NCI-H2196 treated with DMSO at 0.1 percent for 48 hours (cell line): ENCODE data around the gene DTX1.
A peak's percentile ranks its signal among the peaks of the same experiment; 100 is the strongest.
"Not testable (repeated sequence)": the region's sequence is repeated elsewhere in the genome, so short reads cannot be mapped to it uniquely, and the experiment has no call there.

Experiments used
- DNase-seq: peaks from one replicate; lab custom pipeline; 2025; ENCODE audit not compliant: unreplicated experiment; lab: John Stamatoyannopoulos, UW

Gene DTX1

GRCh38 chr12:113112043-113112899, 55.7 kb downstream of the DTX1 start:
- no peak for DNase-seq

- DNase-seq = no peak
These were observed 56.9 kb downstream of the DTX1 start for GRCh38 chr12:113113397-113113796.

GRCh38 chr12:113114447-113115178, 58.1 kb downstream of the DTX1 start:
- no peak for DNase-seq

- no peak for DNase-seq
These were observed 59.1 kb downstream of the DTX1 start for GRCh38 chr12:113115455-113116126.

- peak; percentile 39 for DNase-seq
These were observed 60.3 kb downstream of the DTX1 start for GRCh38 chr12:113116875-113117274.

- not testable (repeated sequence) for DNase-seq
These were observed 61.2 kb downstream of the DTX1 start for GRCh38 chr12:113117684-113118083.

GRCh38 chr12:113118142-113118541, 61.6 kb downstream of the DTX1 start:
- DNase-seq = no peak

- DNase-seq = no peak
These were observed 63.6 kb downstream of the DTX1 start for GRCh38 chr12:113119980-113120669.

- peak; percentile 26 for DNase-seq
These were observed 64.3 kb downstream of the DTX1 start for GRCh38 chr12:113120670-113121370.

- DNase-seq = no peak
These were observed 71.3 kb downstream of the DTX1 start for GRCh38 chr12:113127791-113128199.

- no peak for DNase-seq
These were observed 72.5 kb downstream of the DTX1 start for GRCh38 chr12:113128802-113129663.

- no peak for DNase-seq
These were observed 73.3 kb downstream of the DTX1 start for GRCh38 chr12:113129664-113130456.

GRCh38 chr12:113130457-113131135, 74.1 kb downstream of the DTX1 start:
- no peak for DNase-seq

GRCh38 chr12:113131556-113131955, 75.0 kb downstream of the DTX1 start:
- no peak for DNase-seq

GRCh38 chr12:113133036-113133435, 76.5 kb downstream of the DTX1 start:
- DNase-seq = no peak

- no peak for DNase-seq
These were observed 77.1 kb downstream of the DTX1 start for GRCh38 chr12:113133666-113134065.

- DNase-seq = no peak
These were observed 77.5 kb downstream of the DTX1 start for GRCh38 chr12:113134071-113134470.

GRCh38 chr12:113134521-113134951, 78.0 kb downstream of the DTX1 start:
- no peak for DNase-seq
